ENCODE measurements around the gene ARHGAP12.

ARHGAP12 gene

GRCh38 chr10:31963589-31963980 lies 35.0 kb upstream of the ARHGAP12 start:
- Histone ChIP-seq H3K79me2 (ENCODE audit: insufficient read depth, low read length) (no peaks in the 10 kb centered on the region), H3K4me1 (ENCODE audit: insufficient read depth, low read length, poor library complexity, severe bottlenecking) (peaks cover 21% of the 10 kb centered on the region), H3K9ac (ENCODE audit: low read depth, low read length, poor library complexity, severe bottlenecking) (no peak overlapping the region), H3K36me3 (ENCODE audit: insufficient read depth, low read length) (no peaks in the 10 kb centered on the region), H2AFZ (ENCODE audit: low read length) (0 out of 2 replicates have a peak overlapping the region, but pooled peaks have one; percentile 5), H3K4me2 (ENCODE audit: low read depth, low read length, poor library complexity, severe bottlenecking) (no peak overlapping the region), H3K9me2 (replicated peaks; ENCODE audit: low read depth, low read length) (no peaks in the 10 kb centered on the region), H3K4me3 (ENCODE audit: low read length, poor library complexity, severe bottlenecking) (no peak overlapping the region), H3F3A (ENCODE audit: low read depth) (no peaks in the 10 kb centered on the region), H4K20me1 (ENCODE audit: insufficient read depth, low read length, poor library complexity, severe bottlenecking) (no peaks in the 10 kb centered on the region), H3K9me3 (ENCODE audit: insufficient read depth, low read depth, low read length) (no peaks in the 10 kb centered on the region), H3K27me3 (ENCODE audit: insufficient read depth, low read length, poor library complexity, severe bottlenecking) (no peaks in the 10 kb centered on the region)
- TF ChIP-seq EZH2phosphoT487 (IDR thresholded peaks at IDR 0.05; ENCODE audit: borderline replicate concordance) (no peak), CTCF (conservative IDR thresholded peaks at IDR 0.05; ENCODE audit: low read length) (no peak)

GRCh38 chr10:31962826-31963588 lies 34.4 kb upstream of the ARHGAP12 start:
- Histone ChIP-seq H3K79me2 (ENCODE audit: insufficient read depth, low read length) (no peaks in the 10 kb centered on the region), H3F3A (ENCODE audit: low read depth) (no peaks in the 10 kb centered on the region), H3K9me3 (ENCODE audit: insufficient read depth, low read depth, low read length) (no peaks in the 10 kb centered on the region), H2AFZ (ENCODE audit: low read length) (no peak overlapping the region), H3K9ac (ENCODE audit: low read depth, low read length, poor library complexity, severe bottlenecking) (no peak overlapping the region), H3K36me3 (ENCODE audit: insufficient read depth, low read length) (no peaks in the 10 kb centered on the region), H3K4me2 (ENCODE audit: low read depth, low read length, poor library complexity, severe bottlenecking) (peak overlapping the region; percentile 22), H3K4me1 (ENCODE audit: insufficient read depth, low read length, poor library complexity, severe bottlenecking) (peaks cover 21% of the 10 kb centered on the region), H3K9me2 (replicated peaks; ENCODE audit: low read depth, low read length) (no peaks in the 10 kb centered on the region), H3K27me3 (ENCODE audit: insufficient read depth, low read length, poor library complexity, severe bottlenecking) (no peaks in the 10 kb centered on the region), H4K20me1 (ENCODE audit: insufficient read depth, low read length, poor library complexity, severe bottlenecking) (no peaks in the 10 kb centered on the region), H3K4me3 (ENCODE audit: low read length, poor library complexity, severe bottlenecking) (no peak overlapping the region)
- TF ChIP-seq CTCF (conservative IDR thresholded peaks at IDR 0.05; ENCODE audit: low read length) (no peak), EZH2phosphoT487 (IDR thresholded peaks at IDR 0.05; ENCODE audit: borderline replicate concordance) (no peak)

- H3K9me2 ChIP-seq (replicated peaks; ENCODE audit: low read depth, low read length) = no peaks in the 10 kb centered on the region
- H3K27me3 ChIP-seq (ENCODE audit: insufficient read depth, low read length, poor library complexity, severe bottlenecking) = no peaks in the 10 kb centered on the region
- H4K20me1 ChIP-seq (ENCODE audit: insufficient read depth, low read length, poor library complexity, severe bottlenecking) = no peaks in the 10 kb centered on the region
- no peaks in the 10 kb centered on the region for H3K79me2 ChIP-seq (ENCODE audit: insufficient read depth, low read length)
- H3F3A ChIP-seq (ENCODE audit: low read depth) = no peaks in the 10 kb centered on the region
- H2AFZ ChIP-seq (ENCODE audit: low read length) = peak overlapping the region; percentile 74
- H3K4me1 ChIP-seq (ENCODE audit: insufficient read depth, low read length, poor library complexity, severe bottlenecking) = peaks cover 21% of the 10 kb centered on the region
- H3K4me2 ChIP-seq (ENCODE audit: low read depth, low read length, poor library complexity, severe bottlenecking) = peak overlapping the region; percentile 47
- H3K36me3 ChIP-seq (ENCODE audit: insufficient read depth, low read length) = no peaks in the 10 kb centered on the region
- peak overlapping the region; percentile 22 for H3K4me3 ChIP-seq (ENCODE audit: low read length, poor library complexity, severe bottlenecking)
- H3K9ac ChIP-seq (ENCODE audit: low read depth, low read length, poor library complexity, severe bottlenecking) = no peak overlapping the region
- no peaks in the 10 kb centered on the region for H3K9me3 ChIP-seq (ENCODE audit: insufficient read depth, low read depth, low read length)
- TF ChIP-seq EZH2phosphoT487 (IDR thresholded peaks at IDR 0.05; ENCODE audit: borderline replicate concordance) (no peak), CTCF (conservative IDR thresholded peaks at IDR 0.05; ENCODE audit: low read length) (no peak)
Measured at GRCh38 chr10:31961277-31962074, 32.8 kb upstream of the ARHGAP12 start.

Data from Loucy (cell line).